ENCODE data around the gene NOL4L.

Gene NOL4L

DNA sequence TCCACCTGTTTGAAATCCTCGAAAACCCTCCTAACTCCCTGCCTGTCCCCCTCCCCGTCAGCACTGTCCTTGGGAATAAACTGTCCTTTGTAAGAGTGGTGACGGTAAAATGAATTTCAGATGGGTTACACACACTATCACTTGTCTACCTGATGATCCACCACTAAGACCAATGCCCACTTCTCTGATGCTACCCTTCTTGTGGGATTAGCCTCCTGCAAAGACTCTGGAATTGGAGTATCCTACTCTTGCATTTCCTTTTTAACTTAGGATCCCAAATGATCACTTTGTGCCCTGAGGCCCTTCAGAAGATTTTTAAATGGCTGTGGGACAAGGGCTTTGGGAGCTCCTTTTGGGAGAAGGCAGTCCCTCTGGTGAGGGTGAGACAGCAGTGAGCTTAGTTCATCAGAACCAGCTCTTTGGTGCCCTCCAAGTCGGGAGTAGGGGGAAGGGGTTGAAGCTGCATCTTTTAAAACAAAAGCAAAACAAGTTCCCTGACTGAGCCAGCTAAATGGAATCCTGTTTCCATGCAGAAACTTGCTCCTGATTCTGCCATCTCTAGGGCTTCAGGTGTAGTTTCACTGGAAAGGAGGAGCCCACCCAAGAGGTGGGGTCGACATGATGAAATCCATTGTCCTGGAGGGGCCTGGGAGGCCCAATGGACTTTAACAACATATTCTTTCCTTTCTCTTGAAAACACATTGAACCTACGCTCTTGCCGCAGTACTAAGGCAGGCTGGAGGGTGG lies 140.5 kb downstream of the NOL4L start:
- DNase-seq (ENCODE audit: low read depth), result no peak

DNA sequence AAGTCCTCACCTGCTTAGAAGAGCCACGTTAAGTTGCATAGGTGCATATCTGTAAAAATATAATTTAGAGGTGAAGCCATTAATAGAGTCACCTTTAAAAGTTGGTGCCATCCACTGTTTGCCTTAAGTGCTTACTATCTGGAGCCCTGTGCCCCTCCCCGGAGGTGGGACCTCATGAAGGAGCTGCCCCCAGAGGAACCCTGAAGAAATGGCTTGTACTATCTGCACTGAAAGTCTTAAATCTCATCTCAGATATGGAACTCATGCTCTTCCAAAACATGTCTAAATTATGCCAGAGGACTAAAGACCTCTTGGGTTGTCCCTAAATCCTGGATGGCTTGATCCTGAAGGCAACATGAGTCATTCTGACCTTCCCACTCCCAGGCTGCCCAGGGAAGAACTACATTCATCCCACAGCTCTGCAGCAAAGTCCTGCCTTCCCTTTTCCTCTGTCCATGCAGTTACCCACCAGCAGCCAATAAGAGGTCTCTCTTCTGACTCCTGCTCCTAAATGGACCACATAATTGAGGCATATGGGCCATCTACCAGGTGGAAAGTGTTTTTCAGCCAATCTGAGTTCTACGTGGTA lies 141.7 kb downstream of the NOL4L start:
- no peak for DNase-seq (ENCODE audit: low read depth)

DNA sequence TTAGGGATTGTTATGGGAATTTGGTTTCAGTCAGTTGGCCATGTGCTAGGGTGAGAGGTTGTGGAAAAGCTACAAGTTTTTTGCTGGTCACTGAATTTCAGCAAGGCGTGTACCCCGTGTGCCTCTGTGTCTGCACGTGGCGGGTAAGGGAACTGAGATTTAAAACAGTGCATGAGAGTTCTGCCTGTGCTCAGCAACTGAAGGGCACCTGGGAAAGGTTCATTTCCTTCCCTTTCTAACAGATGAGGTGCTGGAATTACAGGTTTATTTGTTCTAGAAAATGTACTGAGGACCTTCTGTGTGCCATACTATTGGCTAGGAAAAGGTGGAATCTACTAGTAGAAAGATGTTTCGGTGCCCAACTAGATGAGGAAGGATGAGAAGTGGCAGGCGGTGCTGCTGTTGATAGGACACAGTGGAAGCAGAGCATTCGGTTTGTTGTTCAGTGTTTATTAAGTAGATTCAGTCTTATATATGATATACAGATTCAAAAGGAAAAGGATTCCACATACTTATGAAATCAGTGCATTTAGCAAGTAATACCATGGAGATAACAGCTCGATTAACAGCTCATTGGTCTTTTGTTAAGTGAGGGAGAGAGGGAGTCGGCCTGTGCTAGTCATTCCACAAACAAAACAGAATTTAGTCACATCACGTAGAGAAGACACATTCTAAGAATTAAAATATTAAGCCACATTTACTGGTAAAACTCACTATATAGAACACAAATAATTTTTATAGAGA lies 142.3 kb downstream of the NOL4L start:
- no peak for DNase-seq (ENCODE audit: low read depth)

DNA sequence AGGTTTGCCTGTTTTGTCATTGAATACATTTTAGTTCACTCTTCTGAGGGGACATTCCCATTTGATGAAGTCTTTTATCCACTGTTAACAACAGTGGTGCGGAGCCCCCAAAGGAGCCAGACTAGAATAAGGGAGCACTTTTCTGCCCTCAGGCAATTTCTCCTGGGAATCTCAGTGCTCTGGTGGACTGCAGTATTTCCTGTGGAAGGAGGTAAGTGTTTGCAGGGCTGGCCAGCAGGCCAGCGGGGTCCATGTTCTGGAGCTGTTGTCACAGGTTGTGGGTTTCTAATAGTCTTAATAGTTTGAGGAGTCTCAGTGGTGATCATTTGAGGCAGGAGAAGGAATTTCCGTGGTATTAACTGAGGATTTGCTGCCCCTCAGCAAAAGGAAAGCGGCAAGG lies 143.5 kb downstream of the NOL4L start:
- DNase-seq (ENCODE audit: low read depth), result no peak

DNA sequence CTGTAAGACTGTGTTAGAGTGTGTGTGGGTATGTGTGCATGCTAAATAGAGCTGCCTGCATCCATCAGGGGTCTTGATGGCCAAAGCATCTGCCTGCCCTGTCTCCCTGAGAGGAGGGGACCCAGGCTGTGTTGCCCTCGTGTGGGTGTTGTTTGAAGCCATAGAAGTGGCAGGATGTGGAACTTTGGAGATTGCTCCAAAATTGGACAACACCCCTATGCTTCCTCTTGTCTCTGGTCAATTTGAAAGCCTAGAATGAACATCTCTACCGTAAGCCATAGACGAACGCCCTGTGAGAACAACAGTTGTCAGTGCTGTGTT lies 144.4 kb downstream of the NOL4L start:
- DNase-seq (ENCODE audit: low read depth), result no peak

DNA sequence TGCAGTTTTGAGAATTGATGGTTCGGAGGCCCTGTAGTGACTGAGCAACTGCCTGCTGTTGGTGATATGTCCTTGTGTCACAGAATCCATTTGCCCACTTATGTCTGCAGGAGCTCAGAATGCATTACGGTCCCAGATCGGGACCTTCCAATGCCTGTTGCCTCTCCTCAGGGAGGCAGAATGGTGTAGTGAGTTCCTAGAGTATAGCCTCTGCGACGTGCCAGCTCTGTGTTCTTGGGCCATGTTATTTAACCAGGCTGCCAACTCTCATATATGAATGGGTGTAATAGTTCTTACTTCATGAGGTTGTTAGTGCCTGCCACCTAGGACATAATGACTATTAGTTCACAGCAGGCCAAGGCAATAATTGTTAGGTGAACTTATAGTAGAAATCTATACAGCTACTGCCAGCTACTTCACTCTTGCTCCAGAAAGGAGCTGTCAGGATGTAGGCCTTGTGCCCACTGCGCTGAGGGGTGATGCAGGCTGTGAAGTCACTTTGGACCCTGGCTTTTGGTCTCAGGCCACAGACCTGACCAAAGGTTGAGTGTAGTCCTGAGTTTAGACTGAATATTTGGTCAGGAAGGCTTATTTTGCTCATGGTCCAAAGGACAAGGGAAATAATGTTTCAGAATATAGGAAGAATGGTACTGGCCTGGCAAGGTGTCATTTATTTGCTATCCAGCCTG lies 144.9 kb downstream of the NOL4L start:
- DNase-seq (ENCODE audit: low read depth), result no peak

DNA sequence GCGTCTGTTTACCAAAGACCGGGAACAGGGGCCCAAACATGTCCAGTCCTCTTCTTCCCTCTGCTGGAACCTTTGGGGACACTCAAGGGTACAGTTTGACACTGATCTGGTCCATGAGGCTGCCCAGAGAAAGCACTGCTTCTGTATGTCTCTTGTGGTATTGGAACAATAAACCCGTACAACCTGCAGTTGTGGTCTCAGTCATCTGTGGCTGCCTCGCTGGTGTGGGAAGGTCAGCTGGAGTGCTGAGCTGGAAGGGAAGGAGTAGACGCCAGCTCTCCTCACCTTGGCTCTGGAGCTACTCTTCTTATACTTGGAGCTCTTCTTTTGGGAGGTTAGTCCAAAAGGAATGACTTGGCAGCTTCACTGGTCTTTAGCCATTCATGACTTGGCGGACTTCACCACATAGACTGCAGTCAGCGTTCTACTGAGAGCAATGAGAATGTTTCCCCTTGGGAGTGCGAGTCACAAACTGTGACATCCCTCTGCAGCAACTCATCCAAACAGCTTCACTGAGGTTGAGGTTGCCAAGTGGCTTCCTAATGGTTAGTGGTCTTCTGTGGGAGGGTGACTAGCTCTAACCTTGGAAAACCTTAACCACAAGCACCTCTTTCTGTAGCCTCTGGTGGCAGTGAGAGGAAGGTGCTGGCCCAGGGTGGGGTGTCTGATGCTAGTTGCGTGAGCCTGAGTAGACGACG lies 145.9 kb downstream of the NOL4L start:
- peak; percentile 26 for DNase-seq (ENCODE audit: low read depth)

DNA sequence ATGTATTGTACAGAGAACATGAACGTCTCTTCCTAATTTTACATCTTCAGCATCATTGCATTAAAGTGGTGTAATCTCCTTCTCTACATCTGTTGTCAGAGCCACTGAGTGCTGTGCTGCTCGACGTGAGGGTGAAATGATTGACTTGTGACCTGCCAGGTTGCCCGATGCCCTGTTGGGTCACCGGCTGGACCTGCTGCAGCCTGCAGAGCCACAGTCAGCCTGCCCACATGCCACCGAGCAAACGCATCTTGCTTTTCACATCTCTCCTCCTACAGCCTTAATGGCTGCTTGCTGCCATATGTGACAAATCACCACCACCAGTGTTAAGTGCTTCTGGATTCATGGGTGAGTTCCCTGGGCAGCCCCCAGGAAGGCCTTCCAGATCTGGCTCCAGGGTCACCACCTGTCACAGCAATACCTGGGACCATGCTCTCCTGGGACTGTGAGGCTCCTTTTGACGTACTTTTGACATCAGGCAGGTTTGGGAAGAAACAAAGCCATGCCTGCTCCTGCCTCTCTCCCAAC lies 146.7 kb downstream of the NOL4L start:
- no peak for DNase-seq (ENCODE audit: low read depth)

- DNase-seq (ENCODE audit: low read depth), result no peak
These were observed 147.6 kb downstream of the NOL4L start for GRCh38 chr20:32437391-32438074.

DNA sequence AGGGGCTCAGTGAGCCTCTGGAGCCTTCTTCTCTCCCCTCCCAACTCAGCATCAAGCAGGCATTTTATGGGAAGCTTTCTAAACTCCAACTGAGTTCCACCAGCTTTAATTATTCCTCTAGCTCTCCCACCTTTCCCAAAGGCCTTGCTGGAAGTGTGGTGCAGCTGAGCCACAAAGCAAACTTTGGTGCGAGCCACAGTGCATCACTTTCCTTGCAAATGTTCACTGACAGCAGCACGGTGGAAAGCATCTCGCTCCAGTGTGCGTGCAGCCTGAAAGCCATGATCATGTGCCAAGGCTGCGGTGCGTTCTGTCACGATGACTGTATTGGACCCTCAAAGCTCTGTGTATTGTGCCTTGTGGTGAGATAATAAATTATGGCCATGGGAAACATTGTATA lies 148.2 kb downstream of the NOL4L start:
- no peak for DNase-seq (ENCODE audit: low read depth)

GRCh38 chr20:32436142-32436861 lies 148.8 kb downstream of the NOL4L start:
- DNase-seq (ENCODE audit: low read depth), result no peak

DNA sequence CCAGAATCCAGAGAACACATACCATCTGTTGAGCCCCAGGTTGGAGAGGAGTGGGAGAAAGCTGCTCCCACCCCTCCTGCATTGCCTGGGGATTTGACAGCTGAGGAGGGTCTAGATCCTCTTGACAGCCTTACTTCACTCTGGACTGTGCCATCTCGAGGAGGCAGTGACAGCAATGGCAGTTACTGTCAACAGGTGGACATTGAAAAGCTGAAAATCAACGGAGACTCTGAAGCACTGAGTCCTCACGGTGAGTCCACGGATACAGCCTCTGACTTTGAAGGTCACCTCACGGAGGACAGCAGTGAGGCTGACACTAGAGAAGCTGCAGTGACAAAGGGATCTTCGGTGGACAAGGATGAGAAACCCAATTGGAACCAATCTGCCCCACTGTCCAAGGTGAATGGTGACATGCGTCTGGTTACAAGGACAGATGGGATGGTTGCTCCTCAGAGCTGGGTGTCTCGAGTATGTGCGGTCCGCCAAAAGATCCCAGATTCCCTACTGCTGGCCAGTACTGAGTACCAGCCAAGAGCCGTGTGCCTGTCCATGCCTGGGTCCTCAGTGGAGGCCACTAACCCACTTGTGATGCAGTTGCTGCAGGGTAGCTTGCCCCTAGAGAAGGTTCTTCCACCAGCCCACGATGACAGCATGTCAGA lies 149.6 kb downstream of the NOL4L start:
- DNase-seq (ENCODE audit: low read depth), result no peak

DNA sequence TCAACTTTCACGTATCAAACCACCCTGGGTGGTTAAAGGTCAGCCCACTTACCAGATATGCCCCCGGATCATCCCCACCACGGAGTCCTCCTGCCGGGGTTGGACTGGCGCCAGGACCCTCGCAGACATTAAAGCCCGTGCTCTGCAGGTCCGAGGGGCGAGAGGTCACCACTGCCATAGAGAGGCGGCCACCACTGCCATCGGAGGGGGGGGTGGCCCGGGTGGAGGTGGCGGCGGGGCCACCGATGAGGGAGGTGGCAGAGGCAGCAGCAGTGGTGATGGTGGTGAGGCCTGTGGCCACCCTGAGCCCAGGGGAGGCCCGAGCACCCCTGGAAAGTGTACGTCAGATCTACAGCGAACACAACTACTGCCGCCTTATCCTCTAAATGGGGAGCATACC lies 150.7 kb downstream of the NOL4L start:
- no peak for DNase-seq (ENCODE audit: low read depth)

DNA sequence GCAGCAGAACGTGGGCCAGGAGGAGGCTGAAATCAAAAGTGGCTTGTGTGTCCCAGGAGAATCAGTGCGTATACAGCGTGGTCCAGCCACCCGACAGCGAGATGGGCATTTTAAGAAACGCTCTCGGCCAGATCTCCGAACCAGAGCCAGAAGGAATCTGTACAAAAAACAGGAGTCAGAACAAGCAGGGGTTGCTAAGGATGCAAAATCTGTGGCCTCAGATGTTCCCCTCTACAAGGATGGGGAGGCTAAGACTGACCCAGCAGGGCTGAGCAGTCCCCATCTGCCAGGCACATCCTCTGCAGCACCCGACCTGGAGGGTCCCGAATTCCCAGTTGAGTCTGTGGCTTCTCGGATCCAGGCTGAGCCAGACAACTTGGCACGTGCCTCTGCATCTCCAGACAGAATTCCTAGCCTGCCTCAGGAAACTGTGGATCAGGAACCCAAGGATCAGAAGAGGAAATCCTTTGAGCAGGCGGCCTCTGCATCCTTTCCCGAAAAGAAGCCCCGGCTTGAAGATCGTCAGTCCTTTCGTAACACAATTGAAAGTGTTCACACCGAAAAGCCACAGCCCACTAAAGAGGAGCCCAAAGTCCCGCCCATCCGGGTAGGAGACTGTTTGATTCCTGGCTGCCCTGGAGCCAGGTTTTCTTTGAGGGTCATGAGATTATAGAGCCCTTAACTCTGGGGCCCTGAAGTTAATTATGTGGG lies 151.7 kb downstream of the NOL4L start:
- no peak for DNase-seq (ENCODE audit: low read depth)

DNA sequence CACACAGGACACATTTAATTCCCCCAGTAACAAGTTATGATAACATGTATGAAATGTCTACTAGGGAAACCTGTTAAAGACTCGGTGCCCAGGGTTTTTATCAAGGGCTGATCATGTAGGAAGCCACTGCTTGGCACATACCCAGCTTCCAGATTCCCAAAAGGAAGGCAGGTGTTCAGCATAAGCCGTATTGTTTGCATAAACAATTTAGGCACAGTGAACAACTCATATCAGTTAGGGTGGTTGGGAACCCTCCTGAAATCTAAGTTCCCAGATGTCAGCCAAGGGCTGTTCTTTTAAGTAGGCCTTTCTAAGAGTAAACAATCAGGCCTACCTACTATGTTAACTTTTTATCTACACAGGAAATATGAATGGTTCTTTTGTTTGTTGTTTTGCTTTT lies 152.9 kb downstream of the NOL4L start:
- DNase-seq (ENCODE audit: low read depth), result no peak

DNA sequence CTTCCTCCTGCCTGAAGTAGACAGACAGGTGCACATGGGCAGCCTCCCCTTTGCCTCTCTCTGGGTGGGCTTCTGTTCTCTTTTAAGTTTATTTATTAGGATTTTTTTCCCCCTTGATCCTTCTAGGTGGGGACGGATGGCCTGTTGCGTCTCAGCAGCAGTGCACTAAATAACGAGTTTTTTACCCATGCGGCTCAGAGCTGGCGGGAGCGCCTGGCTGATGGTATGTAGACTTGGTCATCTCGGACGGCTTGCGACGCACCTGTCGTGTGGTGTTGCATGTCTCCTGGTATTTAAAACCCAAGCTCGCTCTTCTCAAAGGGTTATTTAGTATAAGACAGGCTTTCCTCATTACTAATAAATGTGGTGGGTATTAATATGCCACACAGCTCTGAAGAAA lies 153.7 kb downstream of the NOL4L start:
- no peak for DNase-seq (ENCODE audit: low read depth)

DNA sequence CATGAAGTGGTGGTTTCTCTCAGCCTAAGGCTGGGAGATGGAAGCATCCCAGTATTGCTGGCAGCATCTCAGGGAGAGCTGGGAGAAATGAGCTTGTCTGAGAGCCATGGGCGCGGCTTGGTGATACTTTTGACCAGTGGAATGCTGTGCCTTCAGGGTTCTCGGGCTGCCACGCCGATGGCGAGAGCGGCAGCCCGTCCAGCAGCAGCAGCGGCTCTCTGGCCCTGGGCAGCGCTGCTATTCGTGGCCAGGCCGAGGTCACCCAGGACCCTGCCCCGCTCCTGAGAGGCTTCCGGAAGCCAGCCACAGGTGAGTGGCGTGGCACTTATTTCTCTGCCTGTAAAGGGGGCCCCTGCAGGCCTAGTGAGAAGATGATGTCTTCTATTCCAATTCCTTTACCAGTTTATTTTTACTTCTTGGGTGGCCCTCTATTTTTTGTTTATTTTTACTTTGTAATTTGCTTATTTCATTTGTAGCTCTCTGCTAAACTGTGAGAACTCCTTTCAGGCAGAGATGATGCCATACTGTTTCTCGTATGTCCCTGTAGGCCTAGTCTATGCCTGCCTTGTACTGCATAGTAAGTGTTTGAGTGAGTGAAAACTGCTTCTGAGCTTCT lies 155.3 kb downstream of the NOL4L start:
- no peak for DNase-seq (ENCODE audit: low read depth)

DNA sequence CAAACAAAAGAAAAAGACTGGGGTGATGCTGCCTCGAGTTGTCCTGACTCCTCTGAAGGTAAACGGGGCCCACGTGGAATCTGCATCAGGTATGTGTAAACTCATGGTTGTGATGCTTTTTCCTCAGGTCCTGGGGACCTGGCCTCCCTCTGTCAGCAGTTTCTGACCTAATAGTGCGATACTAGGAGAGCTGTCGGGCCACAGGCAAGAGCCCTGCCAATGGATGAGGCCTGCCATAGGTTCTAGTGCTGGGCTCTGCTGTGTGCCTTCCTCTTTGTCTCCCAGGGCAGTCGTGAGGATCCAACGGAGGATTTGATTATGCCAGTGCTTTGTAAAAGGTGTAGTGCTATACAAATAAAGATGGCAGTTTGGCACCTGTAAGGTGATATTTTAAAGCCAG lies 155.8 kb downstream of the NOL4L start:
- DNase-seq (ENCODE audit: low read depth), result no peak

DNA sequence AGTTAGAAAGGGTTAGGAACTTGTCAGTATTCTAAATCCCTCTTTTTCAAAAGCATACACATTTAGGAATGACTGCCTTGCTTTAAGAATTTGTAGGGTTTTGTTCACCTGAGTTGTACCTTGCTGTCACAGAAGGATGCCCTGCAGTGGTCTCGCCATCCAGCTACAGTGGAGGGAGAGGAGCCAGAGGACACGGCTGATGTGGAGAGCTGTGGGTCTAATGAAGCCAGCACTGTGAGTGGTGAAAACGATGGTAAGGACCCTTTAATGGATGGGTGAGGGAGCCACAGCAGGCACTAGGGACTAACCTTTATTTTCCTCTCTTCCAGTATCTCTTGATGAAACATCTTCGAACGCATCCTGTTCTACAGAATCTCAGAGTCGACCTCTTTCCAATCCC lies 157.1 kb downstream of the NOL4L start:
- no peak for DNase-seq (ENCODE audit: low read depth)

Measured in fibroblast of the conjunctiva (primary cell).